ENCODE results near the gene QKI.

QKI gene

DNA sequence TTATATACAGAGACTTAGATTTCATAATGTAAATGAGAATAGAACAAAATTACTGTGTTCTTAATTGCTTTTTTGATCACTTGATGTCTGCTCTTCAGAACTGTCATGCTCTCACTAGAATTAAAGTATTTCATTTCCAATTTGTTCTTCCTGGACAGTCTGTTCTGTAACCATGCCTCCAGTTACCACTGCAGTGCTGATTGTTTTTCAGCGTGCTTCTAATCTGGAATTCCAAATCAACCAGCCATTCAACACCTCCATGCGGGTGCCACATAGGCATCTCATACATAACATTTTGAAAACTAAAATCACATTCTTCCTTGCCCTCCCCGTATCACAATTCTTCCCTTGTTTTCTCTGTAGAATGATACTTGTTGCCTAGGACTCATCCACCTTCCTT is 132.8 kb downstream of the QKI start:
- no peak overlapping the region for H3K4ac ChIP-seq (ENCODE audit: low read length)
- DNase-seq (ENCODE audit: low spot score), result no peak
- H3K23ac ChIP-seq (ENCODE audit: low read depth, low read length, poor library complexity), result no peak overlapping the region
- H2AFZ ChIP-seq (ENCODE audit: low read length), result no peak overlapping the region
- peaks cover 0 to 14% of the 10 kb centered on the region in 2 donors for H3K9me3 ChIP-seq (replicated peaks in 1 of 2; ENCODE audit: control insufficient read depth in 2 of 2, insufficient read depth in 1 of 2, low read depth in 1 of 2, low read length in 2 of 2)
- H3K27ac ChIP-seq (replicated peaks; ENCODE audit: low read length), result no peak overlapping the region
- H3K4me1 ChIP-seq (ENCODE audit: control insufficient read depth in 2 of 2, insufficient read depth in 1 of 2, low read depth in 1 of 2, low read length in 2 of 2), result peaks cover 1 to 34% of the 10 kb centered on the region in 2 donors
- no peak overlapping the region for H4K91ac ChIP-seq (ENCODE audit: low read depth, low read length, poor library complexity)
- no peak overlapping the region for H2BK15ac ChIP-seq (ENCODE audit: low read length)
- WGBS, 2 donors (ENCODE audit: extremely low coverage in 2 of 2, insufficient read length in 2 of 2, insufficient replicate concordance in 1 of 2), result no CpG with 5 or more reads among the region's 3 CpGs
- H3K79me1 ChIP-seq (ENCODE audit: low read depth, low read length), result no peaks in the 10 kb centered on the region
- H2BK12ac ChIP-seq (ENCODE audit: low read length), result no peak overlapping the region
- H3K9ac ChIP-seq (ENCODE audit: low read depth, low read length, poor library complexity), result no peak overlapping the region
- no peak overlapping the region for H3K14ac ChIP-seq (ENCODE audit: low read length)
- no peak overlapping the region for H3K4me3 ChIP-seq (ENCODE audit: low read length in 2 of 2)
- H3K27me3 ChIP-seq (ENCODE audit: control insufficient read depth in 3 of 3, insufficient read depth in 3 of 3, low read depth in 1 of 3, low read length in 3 of 3), result no peaks in the 10 kb centered on the region
- no peak overlapping the region for H2AK5ac ChIP-seq (ENCODE audit: low read depth, low read length)
- H3K36me3 ChIP-seq (replicated peaks in 1 of 2; ENCODE audit: control insufficient read depth in 2 of 2, insufficient read depth in 2 of 2, low read length in 2 of 2), result peaks cover 0 to 81% of the 10 kb centered on the region in 2 donors
- H3K18ac ChIP-seq (ENCODE audit: low read length), result no peak overlapping the region
- H4K8ac ChIP-seq (ENCODE audit: low read depth, low read length), result no peak overlapping the region
- H2BK120ac ChIP-seq (ENCODE audit: low read depth, low read length), result no peak overlapping the region
- H2BK5ac ChIP-seq (ENCODE audit: low read length), result no peak overlapping the region
- no peak overlapping the region for H3K4me2 ChIP-seq (ENCODE audit: insufficient read depth, low read length, poor library complexity, severe bottlenecking)

DNA sequence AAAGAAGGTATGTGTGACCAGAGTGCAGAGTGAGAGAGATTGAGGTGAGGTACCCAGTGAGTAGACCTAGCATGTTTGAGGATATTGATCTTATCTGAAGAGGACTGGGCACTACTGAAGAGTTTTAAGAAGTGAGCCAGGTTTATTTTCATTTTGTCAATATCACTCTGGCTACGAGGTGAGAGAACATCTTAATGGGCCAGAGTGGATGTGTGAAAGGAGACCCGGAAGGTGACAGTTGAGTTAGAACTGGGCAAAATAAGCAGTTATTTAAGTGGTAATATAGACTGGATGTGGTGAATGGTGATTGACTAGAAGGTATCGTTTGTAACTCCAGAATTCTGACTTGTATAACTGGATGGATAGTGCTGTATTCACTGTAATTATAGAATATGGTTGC is 134.1 kb downstream of the QKI start:
- no peak overlapping the region for H2AK5ac ChIP-seq (ENCODE audit: low read depth, low read length)
- H3K18ac ChIP-seq (ENCODE audit: low read length), result no peak overlapping the region
- H3K27ac ChIP-seq (replicated peaks; ENCODE audit: low read length), result no peak overlapping the region
- no peak overlapping the region for H3K4me3 ChIP-seq (ENCODE audit: low read length in 2 of 2)
- no peak overlapping the region for H3K4me2 ChIP-seq (ENCODE audit: insufficient read depth, low read length, poor library complexity, severe bottlenecking)
- no peak overlapping the region for H4K91ac ChIP-seq (ENCODE audit: low read depth, low read length, poor library complexity)
- no peak overlapping the region for H2BK15ac ChIP-seq (ENCODE audit: low read length)
- H3K14ac ChIP-seq (ENCODE audit: low read length), result no peak overlapping the region
- H4K8ac ChIP-seq (ENCODE audit: low read depth, low read length), result no peak overlapping the region
- no CpG with 5 or more reads among the region's 3 CpGs for WGBS, 2 donors (ENCODE audit: extremely low coverage in 2 of 2, insufficient read length in 2 of 2, insufficient replicate concordance in 1 of 2)
- peaks cover 0 to 82% of the 10 kb centered on the region in 2 donors for H3K36me3 ChIP-seq (replicated peaks in 1 of 2; ENCODE audit: control insufficient read depth in 2 of 2, insufficient read depth in 2 of 2, low read length in 2 of 2)
- no peak overlapping the region for H3K9ac ChIP-seq (ENCODE audit: low read depth, low read length, poor library complexity)
- DNase-seq (ENCODE audit: low spot score), result no peak
- H3K79me1 ChIP-seq (ENCODE audit: low read depth, low read length), result no peaks in the 10 kb centered on the region
- H2BK5ac ChIP-seq (ENCODE audit: low read length), result no peak overlapping the region
- H2BK120ac ChIP-seq (ENCODE audit: low read depth, low read length), result no peak overlapping the region
- H3K4ac ChIP-seq (ENCODE audit: low read length), result no peak overlapping the region
- H3K23ac ChIP-seq (ENCODE audit: low read depth, low read length, poor library complexity), result no peak overlapping the region
- H3K9me3 ChIP-seq (replicated peaks in 1 of 2; ENCODE audit: control insufficient read depth in 2 of 2, insufficient read depth in 1 of 2, low read depth in 1 of 2, low read length in 2 of 2), result peaks cover 0 to 18% of the 10 kb centered on the region in 2 donors
- H3K27me3 ChIP-seq (ENCODE audit: control insufficient read depth in 3 of 3, insufficient read depth in 3 of 3, low read depth in 1 of 3, low read length in 3 of 3), result no peaks in the 10 kb centered on the region
- H2BK12ac ChIP-seq (ENCODE audit: low read length), result no peak overlapping the region
- peaks cover 1 to 24% of the 10 kb centered on the region in 2 donors for H3K4me1 ChIP-seq (ENCODE audit: control insufficient read depth in 2 of 2, insufficient read depth in 1 of 2, low read depth in 1 of 2, low read length in 2 of 2)
- H2AFZ ChIP-seq (ENCODE audit: low read length), result no peak overlapping the region

DNA sequence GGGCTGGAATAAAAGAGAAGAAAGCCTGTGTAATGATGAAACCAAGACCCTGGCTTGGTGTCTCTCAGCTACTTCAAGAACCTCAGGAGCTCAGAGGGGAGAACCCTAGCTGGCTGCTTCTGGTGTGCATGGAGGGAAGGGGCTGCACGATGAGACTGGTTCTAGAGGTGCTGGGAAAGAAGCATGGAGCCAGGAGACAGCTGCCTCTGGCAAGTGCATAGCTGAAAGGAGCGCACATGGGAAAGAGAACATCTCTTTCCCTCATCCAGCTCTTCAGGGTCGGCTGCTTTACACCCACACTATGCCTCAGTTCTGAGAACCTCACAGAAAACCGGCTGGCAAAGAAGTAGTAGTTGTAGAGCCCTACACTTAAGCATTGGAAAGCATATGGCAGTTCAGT is 139.5 kb downstream of the QKI start:
- peaks cover 2 to 27% of the 10 kb centered on the region in 2 donors for H3K9me3 ChIP-seq (replicated peaks in 1 of 2; ENCODE audit: control insufficient read depth in 2 of 2, insufficient read depth in 1 of 2, low read depth in 1 of 2, low read length in 2 of 2)
- no peak overlapping the region for H2BK12ac ChIP-seq (ENCODE audit: low read length)
- H3K27me3 ChIP-seq (ENCODE audit: control insufficient read depth in 3 of 3, insufficient read depth in 3 of 3, low read depth in 1 of 3, low read length in 3 of 3), result no peaks in the 10 kb centered on the region
- H4K91ac ChIP-seq (ENCODE audit: low read depth, low read length, poor library complexity), result no peak overlapping the region
- H3K9ac ChIP-seq (ENCODE audit: low read depth, low read length, poor library complexity), result no peak overlapping the region
- peaks cover 5 to 94% of the 10 kb centered on the region in 2 donors for H3K36me3 ChIP-seq (replicated peaks in 1 of 2; ENCODE audit: control insufficient read depth in 2 of 2, insufficient read depth in 2 of 2, low read length in 2 of 2)
- no peak overlapping the region for H3K23ac ChIP-seq (ENCODE audit: low read depth, low read length, poor library complexity)
- no peak overlapping the region for H4K8ac ChIP-seq (ENCODE audit: low read depth, low read length)
- no peak overlapping the region for H3K4me2 ChIP-seq (ENCODE audit: insufficient read depth, low read length, poor library complexity, severe bottlenecking)
- H3K79me1 ChIP-seq (ENCODE audit: low read depth, low read length), result peaks cover 2% of the 10 kb centered on the region
- H2BK15ac ChIP-seq (ENCODE audit: low read length), result no peak overlapping the region
- H3K4me3 ChIP-seq (ENCODE audit: low read length in 2 of 2), result no peak overlapping the region
- no peak overlapping the region for H2BK5ac ChIP-seq (ENCODE audit: low read length)
- no peak overlapping the region for H2AK5ac ChIP-seq (ENCODE audit: low read depth, low read length)
- WGBS, 2 donors (ENCODE audit: extremely low coverage in 2 of 2, insufficient read length in 2 of 2, insufficient replicate concordance in 1 of 2), result no CpG with 5 or more reads among the region's 4 CpGs
- no peak overlapping the region for H3K14ac ChIP-seq (ENCODE audit: low read length)
- no peak overlapping the region for H3K18ac ChIP-seq (ENCODE audit: low read length)
- no peaks in the 10 kb centered on the region for H3K4me1 ChIP-seq (ENCODE audit: control insufficient read depth in 2 of 2, insufficient read depth in 1 of 2, low read depth in 1 of 2, low read length in 2 of 2)
- no peak overlapping the region for H3K27ac ChIP-seq (replicated peaks; ENCODE audit: low read length)
- H3K4ac ChIP-seq (ENCODE audit: low read length), result no peak overlapping the region
- DNase-seq (ENCODE audit: low spot score), result no peak
- no peak overlapping the region for H2AFZ ChIP-seq (ENCODE audit: low read length)
- H2BK120ac ChIP-seq (ENCODE audit: low read depth, low read length), result no peak overlapping the region

DNA sequence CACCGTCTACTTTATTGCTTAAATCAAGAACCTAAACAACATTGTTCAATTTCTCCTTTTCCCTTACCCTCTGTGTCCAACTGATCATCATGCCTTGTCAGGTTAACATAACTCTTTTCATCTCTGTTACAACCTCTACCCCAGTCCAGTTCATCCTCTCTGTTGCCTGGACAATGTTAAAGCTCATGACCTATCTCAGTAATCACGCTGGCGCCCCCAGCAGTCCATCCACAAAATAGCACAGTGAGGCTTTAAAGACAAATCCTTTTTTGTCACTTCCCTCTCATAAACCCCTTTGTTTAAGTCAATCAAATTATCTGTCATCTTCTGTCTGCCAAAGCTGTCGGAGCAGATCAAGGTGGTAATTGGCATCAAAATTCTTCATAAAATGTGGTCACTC is 140.1 kb downstream of the QKI start:
- Histone ChIP-seq H3K27ac (replicated peaks; ENCODE audit: low read length) (no peak overlapping the region), H3K4me2 (ENCODE audit: insufficient read depth, low read length, poor library complexity, severe bottlenecking) (no peak overlapping the region), H3K36me3 (replicated peaks in 1 of 2; ENCODE audit: control insufficient read depth in 2 of 2, insufficient read depth in 2 of 2, low read length in 2 of 2) (peaks cover 5 to 94% of the 10 kb centered on the region in 2 donors), H3K27me3 (ENCODE audit: control insufficient read depth in 3 of 3, insufficient read depth in 3 of 3, low read depth in 1 of 3, low read length in 3 of 3) (no peaks in the 10 kb centered on the region), H4K91ac (ENCODE audit: low read depth, low read length, poor library complexity) (no peak overlapping the region), H4K8ac (ENCODE audit: low read depth, low read length) (no peak overlapping the region), H3K14ac (ENCODE audit: low read length) (no peak overlapping the region), H3K9me3 (replicated peaks in 1 of 2; ENCODE audit: control insufficient read depth in 2 of 2, insufficient read depth in 1 of 2, low read depth in 1 of 2, low read length in 2 of 2) (peaks cover 2 to 27% of the 10 kb centered on the region in 2 donors), H2BK12ac (ENCODE audit: low read length) (no peak overlapping the region), H3K23ac (ENCODE audit: low read depth, low read length, poor library complexity) (no peak overlapping the region), H3K4me1 (ENCODE audit: control insufficient read depth in 2 of 2, insufficient read depth in 1 of 2, low read depth in 1 of 2, low read length in 2 of 2) (no peaks in the 10 kb centered on the region), H2BK120ac (ENCODE audit: low read depth, low read length) (no peak overlapping the region), H3K18ac (ENCODE audit: low read length) (no peak overlapping the region), H2BK5ac (ENCODE audit: low read length) (no peak overlapping the region), H2BK15ac (ENCODE audit: low read length) (no peak overlapping the region), H2AK5ac (ENCODE audit: low read depth, low read length) (no peak overlapping the region), H3K4me3 (ENCODE audit: low read length in 2 of 2) (no peak overlapping the region), H3K4ac (ENCODE audit: low read length) (no peak overlapping the region), H2AFZ (ENCODE audit: low read length) (no peak overlapping the region), H3K9ac (ENCODE audit: low read depth, low read length, poor library complexity) (no peak overlapping the region), H3K79me1 (ENCODE audit: low read depth, low read length) (peaks cover 2% of the 10 kb centered on the region)
- no CpG with 5 or more reads among the region's 4 CpGs for WGBS, 2 donors (ENCODE audit: extremely low coverage in 2 of 2, insufficient read length in 2 of 2, insufficient replicate concordance in 1 of 2)
- DNase-seq (ENCODE audit: low spot score), result no peak

Data from neuronal stem cell (in vitro differentiated cells).